Neural cell (in vitro differentiated cells): ENCODE data around the gene FGF5. TPM values are rescaled to one million over a fixed set of nuclear protein-coding genes. Genes with fewer than 3 reads are reported as not detected.
A peak's percentile ranks its signal among the peaks of the same experiment; 100 is the strongest.

Experiments
- H2AFZ ChIP-seq: fragments of 200-600, 300-800 bp; sonication (generic), shearing (Covaris generic); 2 replicates; pipeline ENCODE4 v1.6.0; 2014; ENCODE audit warnings: low read depth, mild to moderate bottlenecking, antibody characterized with exemption, low read length, moderate library complexity
- H3F3A ChIP-seq: fragments of 200-600 bp; shearing (Covaris generic); 2 replicates; pipeline ENCODE4 v1.6.1; 2016; ENCODE audit warnings: mild to moderate bottlenecking, moderate library complexity, mixed read lengths, antibody characterized with exemption, low read length; ENCODE audit not compliant: insufficient read depth, poor library complexity, severe bottlenecking
- H3K27ac ChIP-seq: fragments of 200-600, 300-800 bp; sonication (generic), shearing (Covaris generic); 2 replicates; pipeline ENCODE4 v1.5.1; 2014; ENCODE audit warnings: mild to moderate bottlenecking, low read length, moderate library complexity
- H3K27me3 ChIP-seq: fragments of 300-800, 200-600 bp; sonication (generic), shearing (Covaris generic); 2 replicates; pipeline ENCODE4 v1.6.0; 2014; ENCODE audit warnings: mild to moderate bottlenecking, low read depth, low read length, moderate library complexity; ENCODE audit not compliant: insufficient read depth
- H3K36me3 ChIP-seq: fragments of 300-800, 200-600 bp; sonication (generic), shearing (Covaris generic); 2 replicates; pipeline ENCODE4 v1.5.1; 2014; ENCODE audit warnings: mild to moderate bottlenecking, antibody characterized with exemption, low read length, moderate library complexity; ENCODE audit not compliant: insufficient read depth
- H3K4me2 ChIP-seq: fragments of 300-800, 200-600 bp; sonication (generic), shearing (Covaris generic); 2 replicates; pipeline ENCODE4 v1.6.0; 2014; ENCODE audit warnings: mild to moderate bottlenecking, low read length
- H3K4me3 ChIP-seq: fragments of 300-800, 200-600 bp; sonication (generic), shearing (Covaris generic); 2 replicates; pipeline ENCODE4 v1.5.1; 2014; ENCODE audit warnings: mild to moderate bottlenecking, low read length, moderate library complexity
- H3K79me2 ChIP-seq: fragments of 200-600 bp; shearing (Covaris generic); replicated peaks from 2 replicates; pipeline ENCODE4 v1.6.0; 2014; ENCODE audit warnings: mild to moderate bottlenecking, low read length, moderate library complexity; ENCODE audit not compliant: insufficient read depth
- H3K9ac ChIP-seq: fragments of 300-800, 200-600 bp; sonication (generic), shearing (Covaris generic); 2 replicates; pipeline ENCODE4 v1.6.1; 2016; ENCODE audit warnings: mild to moderate bottlenecking, low read length, mixed read lengths
- H3K9me2 ChIP-seq: fragments of 200-600 bp; shearing (Covaris generic); 2 replicates; pipeline ENCODE4 v1.6.1; 2016; ENCODE audit warnings: mild to moderate bottlenecking, low read length, mixed read lengths; ENCODE audit not compliant: insufficient read depth
- H3K9me3 ChIP-seq: fragments of 200-600, 300-800 bp; sonication (generic), shearing (Covaris generic); 2 replicates; pipeline ENCODE4 v1.6.1; 2016; ENCODE audit warnings: mild to moderate bottlenecking, mixed run types, low read length, moderate library complexity, mixed read lengths
- H4K20me1 ChIP-seq: fragments of 200-600 bp; shearing (Covaris generic); 2 replicates; pipeline ENCODE4 v1.6.1; 2016; ENCODE audit warnings: mild to moderate bottlenecking, mixed run types; ENCODE audit not compliant: insufficient read depth
- EP300 ChIP-seq: fragments of 450-650 bp; conservative IDR thresholded peaks from 2 replicates; pipeline ENCODE4 v1.6.1; 2014; ENCODE audit warnings: antibody characterized with exemption, mild to moderate bottlenecking, moderate library complexity; ENCODE audit not compliant: poor library complexity, severe bottlenecking
- EZH2 ChIP-seq: fragments of 200-600, 300-800 bp; shearing (Covaris generic), sonication (generic); IDR thresholded peaks from 2 replicates; pipeline ENCODE4 v1.6.1; 2014; ENCODE audit warnings: antibody characterized with exemption, low read length, borderline replicate concordance, mild to moderate bottlenecking; ENCODE audit not compliant: insufficient read depth, poor library complexity, severe bottlenecking
- MXI1 ChIP-seq: fragments of 450-650 bp; conservative IDR thresholded peaks from 2 replicates; pipeline ENCODE4 v1.6.1; 2014; ENCODE audit warnings: antibody characterized with exemption, mild to moderate bottlenecking; ENCODE audit not compliant: poor library complexity, severe bottlenecking
- POLR2AphosphoS5 ChIP-seq: IDR thresholded peaks from 2 replicates; pipeline ENCODE4 v1.6.1; 2012
- RAD21 ChIP-seq: fragments of 450-650 bp; conservative IDR thresholded peaks from 2 replicates; pipeline ENCODE4 v1.6.1; 2014; ENCODE audit warnings: antibody characterized with exemption, mild to moderate bottlenecking, moderate library complexity
- SMC3 ChIP-seq: fragments of 450-650 bp; conservative IDR thresholded peaks from 2 replicates; pipeline ENCODE4 v1.6.1; 2014; ENCODE audit warnings: antibody characterized with exemption, mild to moderate bottlenecking, moderate library complexity; ENCODE audit not compliant: poor library complexity
- TAF1 ChIP-seq: IDR thresholded peaks from 2 replicates; pipeline ENCODE4 v1.6.1; 2012; ENCODE audit warnings: low read depth
- polyA plus RNA-seq: library from polyadenylated mRNA; depleted of rRNA; stranded (reverse); fragments of >200 nt; gene quantifications from 2 replicates; pipeline ENCODE4 v1.2.3, GENCODE V29; 2014
- TF ChIP-seq, protein P1 (sequence below): fragments of 450-650 bp; IDR thresholded peaks from 2 replicates; pipeline ENCODE4 v1.5.1; 2014; ENCODE audit warnings: antibody characterized with exemption, mild to moderate bottlenecking, moderate library complexity; ENCODE audit not compliant: poor library complexity, severe bottlenecking
- TF ChIP-seq, protein P2 (sequence below): IDR thresholded peaks from 2 replicates; pipeline ENCODE4 v1.6.1; 2012; ENCODE audit warnings: borderline replicate concordance

Gene FGF5
- polyA plus RNA-seq, 1 donor from 2014 or later, result 0.26 TPM

DNA sequence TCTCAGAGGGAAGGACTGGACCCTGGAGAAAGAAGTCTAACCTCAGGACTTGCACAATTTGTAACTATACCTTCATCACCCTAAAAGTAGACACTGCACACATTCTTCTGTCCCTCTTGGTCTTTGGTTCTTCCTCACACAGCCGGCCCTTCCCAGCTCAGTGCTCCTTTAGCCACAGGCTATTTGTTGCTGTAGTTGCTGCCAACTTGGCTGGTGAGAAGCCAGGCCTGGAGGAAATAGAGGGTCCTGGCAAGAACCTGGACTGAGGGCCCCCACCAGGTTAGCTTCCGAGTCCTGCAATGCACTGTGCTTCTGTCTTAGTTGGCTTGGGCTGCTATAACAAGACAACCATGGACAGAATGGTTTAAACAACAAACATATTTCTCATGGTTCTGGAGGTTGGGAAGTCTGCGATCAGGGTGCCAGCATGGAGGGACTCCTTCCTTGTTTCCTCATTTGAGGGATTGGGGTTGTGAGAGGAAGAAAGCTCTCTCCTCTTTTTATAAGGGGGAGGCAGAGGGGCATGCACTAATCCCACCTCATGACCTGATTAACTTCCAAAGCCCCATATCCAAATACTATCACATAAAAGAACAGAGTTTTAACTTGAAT, 4.4 kb upstream of the FGF5 start:
- Histone ChIP-seq H4K20me1 (no peaks in the 10 kb centered on the region), H3K4me3 (no peak overlapping the region), H3K9ac (no peak overlapping the region), H3K27ac (no peak overlapping the region), H3F3A (no peaks in the 10 kb centered on the region), H3K27me3 (peaks cover 58% of the 10 kb centered on the region), H2AFZ (no peak overlapping the region), H3K79me2 (no peaks in the 10 kb centered on the region), H3K36me3 (no peaks in the 10 kb centered on the region), H3K4me2 (no peak overlapping the region), H3K9me2 (no peaks in the 10 kb centered on the region), H3K9me3 (no peaks in the 10 kb centered on the region)
- no peak for TF ChIP-seq RAD21
- TF ChIP-seq, protein P1, sequence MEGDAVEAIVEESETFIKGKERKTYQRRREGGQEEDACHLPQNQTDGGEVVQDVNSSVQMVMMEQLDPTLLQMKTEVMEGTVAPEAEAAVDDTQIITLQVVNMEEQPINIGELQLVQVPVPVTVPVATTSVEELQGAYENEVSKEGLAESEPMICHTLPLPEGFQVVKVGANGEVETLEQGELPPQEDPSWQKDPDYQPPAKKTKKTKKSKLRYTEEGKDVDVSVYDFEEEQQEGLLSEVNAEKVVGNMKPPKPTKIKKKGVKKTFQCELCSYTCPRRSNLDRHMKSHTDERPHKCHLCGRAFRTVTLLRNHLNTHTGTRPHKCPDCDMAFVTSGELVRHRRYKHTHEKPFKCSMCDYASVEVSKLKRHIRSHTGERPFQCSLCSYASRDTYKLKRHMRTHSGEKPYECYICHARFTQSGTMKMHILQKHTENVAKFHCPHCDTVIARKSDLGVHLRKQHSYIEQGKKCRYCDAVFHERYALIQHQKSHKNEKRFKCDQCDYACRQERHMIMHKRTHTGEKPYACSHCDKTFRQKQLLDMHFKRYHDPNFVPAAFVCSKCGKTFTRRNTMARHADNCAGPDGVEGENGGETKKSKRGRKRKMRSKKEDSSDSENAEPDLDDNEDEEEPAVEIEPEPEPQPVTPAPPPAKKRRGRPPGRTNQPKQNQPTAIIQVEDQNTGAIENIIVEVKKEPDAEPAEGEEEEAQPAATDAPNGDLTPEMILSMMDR, result no peak
- TF ChIP-seq, protein P2, sequence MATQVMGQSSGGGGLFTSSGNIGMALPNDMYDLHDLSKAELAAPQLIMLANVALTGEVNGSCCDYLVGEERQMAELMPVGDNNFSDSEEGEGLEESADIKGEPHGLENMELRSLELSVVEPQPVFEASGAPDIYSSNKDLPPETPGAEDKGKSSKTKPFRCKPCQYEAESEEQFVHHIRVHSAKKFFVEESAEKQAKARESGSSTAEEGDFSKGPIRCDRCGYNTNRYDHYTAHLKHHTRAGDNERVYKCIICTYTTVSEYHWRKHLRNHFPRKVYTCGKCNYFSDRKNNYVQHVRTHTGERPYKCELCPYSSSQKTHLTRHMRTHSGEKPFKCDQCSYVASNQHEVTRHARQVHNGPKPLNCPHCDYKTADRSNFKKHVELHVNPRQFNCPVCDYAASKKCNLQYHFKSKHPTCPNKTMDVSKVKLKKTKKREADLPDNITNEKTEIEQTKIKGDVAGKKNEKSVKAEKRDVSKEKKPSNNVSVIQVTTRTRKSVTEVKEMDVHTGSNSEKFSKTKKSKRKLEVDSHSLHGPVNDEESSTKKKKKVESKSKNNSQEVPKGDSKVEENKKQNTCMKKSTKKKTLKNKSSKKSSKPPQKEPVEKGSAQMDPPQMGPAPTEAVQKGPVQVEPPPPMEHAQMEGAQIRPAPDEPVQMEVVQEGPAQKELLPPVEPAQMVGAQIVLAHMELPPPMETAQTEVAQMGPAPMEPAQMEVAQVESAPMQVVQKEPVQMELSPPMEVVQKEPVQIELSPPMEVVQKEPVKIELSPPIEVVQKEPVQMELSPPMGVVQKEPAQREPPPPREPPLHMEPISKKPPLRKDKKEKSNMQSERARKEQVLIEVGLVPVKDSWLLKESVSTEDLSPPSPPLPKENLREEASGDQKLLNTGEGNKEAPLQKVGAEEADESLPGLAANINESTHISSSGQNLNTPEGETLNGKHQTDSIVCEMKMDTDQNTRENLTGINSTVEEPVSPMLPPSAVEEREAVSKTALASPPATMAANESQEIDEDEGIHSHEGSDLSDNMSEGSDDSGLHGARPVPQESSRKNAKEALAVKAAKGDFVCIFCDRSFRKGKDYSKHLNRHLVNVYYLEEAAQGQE, result no peak
- no peak for TF ChIP-seq MXI1
- TF ChIP-seq EZH2, result no peak
- TF ChIP-seq POLR2AphosphoS5, result no peak

DNA sequence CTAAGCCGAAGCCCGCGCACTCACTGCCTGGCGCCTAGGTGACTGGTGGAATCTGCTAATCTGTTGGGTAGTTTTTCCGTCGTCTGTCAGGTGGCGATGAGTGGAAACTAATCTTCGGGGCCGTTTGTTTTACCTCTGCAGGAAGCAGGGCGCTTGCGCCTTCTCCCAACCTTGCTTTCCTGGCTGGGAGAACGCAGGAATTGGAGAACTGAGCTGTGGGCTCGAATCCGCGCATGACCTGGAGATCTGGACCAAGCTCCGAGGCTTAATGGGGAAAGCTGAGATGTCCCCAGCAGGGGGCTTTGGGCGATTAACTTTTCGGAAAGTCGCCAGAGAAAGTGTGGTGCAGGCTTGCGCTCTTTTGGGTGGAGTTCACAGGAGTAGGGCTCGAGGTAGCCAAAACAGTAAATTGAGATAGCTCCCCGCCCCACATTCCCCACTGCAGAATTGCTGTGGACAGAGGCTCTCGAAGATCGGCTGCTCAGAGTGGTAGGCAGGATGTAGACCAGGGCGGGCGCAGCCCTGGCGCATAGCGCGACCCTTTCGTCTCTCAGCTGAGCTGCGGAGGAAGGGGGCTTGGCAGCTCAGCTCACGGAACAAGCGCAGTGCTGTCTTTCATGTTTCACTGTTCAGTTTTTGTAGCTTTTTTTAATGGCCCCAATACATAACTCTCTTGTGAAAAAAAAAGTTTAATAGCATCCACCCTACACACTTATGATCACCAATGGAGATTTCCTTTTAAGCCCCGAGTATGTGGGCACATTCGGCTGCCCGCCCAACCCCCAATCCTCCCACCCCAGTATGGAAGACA, 2.7 kb upstream of the FGF5 start:
- H3K27me3 ChIP-seq, result peaks cover 74% of the 10 kb centered on the region
- H3K9me2 ChIP-seq, result no peaks in the 10 kb centered on the region
- H3K36me3 ChIP-seq, result no peaks in the 10 kb centered on the region
- H3K27ac ChIP-seq, result no peak overlapping the region
- H4K20me1 ChIP-seq, result no peaks in the 10 kb centered on the region
- H3K4me2 ChIP-seq, result no peak overlapping the region
- H2AFZ ChIP-seq, result no peak overlapping the region
- no peak overlapping the region for H3K9ac ChIP-seq
- no peaks in the 10 kb centered on the region for H3K79me2 ChIP-seq
- H3F3A ChIP-seq, result no peaks in the 10 kb centered on the region
- H3K9me3 ChIP-seq, result no peaks in the 10 kb centered on the region
- peak overlapping the region; percentile 12 for H3K4me3 ChIP-seq
- TF ChIP-seq MXI1 (no peak), EZH2 (no peak), EP300 (no peak), SMC3 (no peak), TAF1 (no peak), RAD21 (no peak), POLR2AphosphoS5 (no peak)
- TF ChIP-seq, protein P2, result no peak
- TF ChIP-seq, protein P1, result no peak
